HG03571 (cell line): Measurements from ENCODE around the gene BATF3.
"Not testable (repeated sequence)": the region's sequence is repeated elsewhere in the genome, so short reads cannot be mapped to it uniquely, and the experiment has no call there.

Experiments used
- ATAC-seq: cut with Tn5 transposase; IDR thresholded peaks from one replicate; pipeline ENCODE4 v1.9.1; 2021; ENCODE audit not compliant: unreplicated experiment

The BATF3 gene

GRCh38 chr1:212664409-212665199 is 35.0 kb downstream of the BATF3 start:
- ATAC-seq: no peak

- not testable (repeated sequence) for ATAC-seq
Measured at GRCh38 chr1:212658250-212658649, 41.4 kb downstream of the BATF3 start.

GRCh38 chr1:212656730-212657129 is 42.9 kb downstream of the BATF3 start:
- ATAC-seq: no peak

- ATAC-seq: no peak
Measured at GRCh38 chr1:212655668-212656440, 43.8 kb downstream of the BATF3 start.

GRCh38 chr1:212652609-212653008 is 47.0 kb downstream of the BATF3 start:
- no peak for ATAC-seq

GRCh38 chr1:212651977-212652376 is 47.7 kb downstream of the BATF3 start:
- no peak for ATAC-seq

GRCh38 chr1:212651521-212651920 is 48.1 kb downstream of the BATF3 start:
- no peak for ATAC-seq

GRCh38 chr1:212650228-212650627 is 49.4 kb downstream of the BATF3 start:
- no peak for ATAC-seq

GRCh38 chr1:212649020-212649419 is 50.6 kb downstream of the BATF3 start:
- ATAC-seq: no peak

- no peak for ATAC-seq
Measured at GRCh38 chr1:212648431-212648830, 51.2 kb downstream of the BATF3 start.

- no peak for ATAC-seq
Measured at GRCh38 chr1:212647004-212647403, 52.6 kb downstream of the BATF3 start.

GRCh38 chr1:212646588-212646987 is 53.1 kb downstream of the BATF3 start:
- no peak for ATAC-seq

- no peak for ATAC-seq
Measured at GRCh38 chr1:212645546-212646543, 53.8 kb downstream of the BATF3 start.

- ATAC-seq: no peak
Measured at GRCh38 chr1:212644866-212645545, 54.6 kb downstream of the BATF3 start.

- ATAC-seq: no peak
Measured at GRCh38 chr1:212643877-212644276, 55.8 kb downstream of the BATF3 start.

GRCh38 chr1:212641956-212642355 is 57.7 kb downstream of the BATF3 start:
- no peak for ATAC-seq

GRCh38 chr1:212640223-212640878 is 59.3 kb downstream of the BATF3 start:
- ATAC-seq: no peak

GRCh38 chr1:212639524-212639923 is 60.1 kb downstream of the BATF3 start:
- ATAC-seq: not testable (repeated sequence)

GRCh38 chr1:212638492-212639151 is 61.0 kb downstream of the BATF3 start:
- ATAC-seq: no peak
